H9 (cell line): ENCODE data around the gene LRMDA. TPM values are rescaled to one million over a fixed set of nuclear protein-coding genes. Genes with fewer than 3 reads are reported as not detected.

ENCODE experiments used
- DNase-seq: peaks from one replicate; pipeline ENCODE4 v3.0.0-alpha.2; 2017
- H2AFZ ChIP-seq: one replicate; pipeline ENCODE4 v1.6.1; 2013; ENCODE audit warnings: mild to moderate bottlenecking, low read length, control low read depth, moderate library complexity
- H2AK5ac ChIP-seq: 2 replicates; pipeline ENCODE4 v1.6.1; 2013; ENCODE audit warnings: low read length, control low read depth, mixed read lengths; ENCODE audit not compliant: insufficient read length
- H2BK120ac ChIP-seq: one replicate; pipeline ENCODE4 v1.6.1; 2013; ENCODE audit warnings: low read depth, mild to moderate bottlenecking, low read length, control low read depth, inconsistent platforms; ENCODE audit not compliant: poor library complexity, severe bottlenecking
- H2BK12ac ChIP-seq: 2 replicates; pipeline ENCODE4 v1.6.1; 2013; ENCODE audit warnings: low read length, control low read depth, mixed read lengths, low read depth; ENCODE audit not compliant: insufficient read length
- H2BK15ac ChIP-seq: 2 replicates; pipeline ENCODE4 v1.6.1; 2013; ENCODE audit warnings: low read depth, low read length, control low read depth
- H2BK20ac ChIP-seq: one replicate; pipeline ENCODE4 v1.6.1; 2013; ENCODE audit warnings: low read depth, mild to moderate bottlenecking, low read length, control low read depth, inconsistent platforms; ENCODE audit not compliant: poor library complexity, severe bottlenecking
- H2BK5ac ChIP-seq: 2 replicates; pipeline ENCODE4 v1.6.1; 2013; ENCODE audit warnings: low read length, control low read depth, mixed read lengths; ENCODE audit not compliant: insufficient read length
- H3K14ac ChIP-seq: 2 replicates; pipeline ENCODE4 v1.6.1; 2013; ENCODE audit warnings: low read length, control low read depth; ENCODE audit not compliant: insufficient read depth
- H3K18ac ChIP-seq: 2 replicates; pipeline ENCODE4 v1.6.1; 2013; ENCODE audit warnings: low read depth, mild to moderate bottlenecking, mixed read lengths, low read length, control low read depth; ENCODE audit not compliant: insufficient read length
- H3K23ac ChIP-seq: 2 replicates; pipeline ENCODE4 v1.6.1; 2013; ENCODE audit warnings: low read length, control low read depth, mixed read lengths, low read depth; ENCODE audit not compliant: insufficient read length
- H3K23me2 ChIP-seq: 2 replicates; pipeline ENCODE4 v1.6.1; 2013; ENCODE audit warnings: low read depth, mild to moderate bottlenecking, mixed read lengths, low read length, control low read depth; ENCODE audit not compliant: insufficient read length, poor library complexity, severe bottlenecking
- H3K27ac ChIP-seq: 2 replicates; pipeline ENCODE4 v1.5.1; 2013; ENCODE audit warnings: low read length, control low read depth, mixed read lengths, low read depth; ENCODE audit not compliant: insufficient read length
- H3K27me3 ChIP-seq: 2 replicates; pipeline ENCODE4 v1.6.1; 2013; ENCODE audit warnings: low read length, control low read depth, inconsistent platforms; ENCODE audit not compliant: insufficient read depth
- H3K4ac ChIP-seq: 2 replicates; pipeline ENCODE4 v1.6.1; 2013; ENCODE audit warnings: low read depth, mild to moderate bottlenecking, control low read depth, inconsistent platforms, low read length, moderate library complexity
- H3K4me1 ChIP-seq: 2 replicates; pipeline ENCODE4 v1.6.1; 2013; ENCODE audit warnings: low read length, control low read depth, inconsistent platforms; ENCODE audit not compliant: insufficient read depth
- H3K4me2 ChIP-seq: 2 replicates; pipeline ENCODE4 v1.6.1; 2013; ENCODE audit warnings: low read length, control low read depth, mixed read lengths; ENCODE audit not compliant: insufficient read length, insufficient read depth
- H3K56ac ChIP-seq: 2 replicates; pipeline ENCODE4 v1.6.1; 2013; ENCODE audit warnings: low read depth, mild to moderate bottlenecking, mixed read lengths, low read length, control low read depth; ENCODE audit not compliant: insufficient read length
- H3K79me1 ChIP-seq: 2 replicates; pipeline ENCODE4 v1.6.1; 2013; ENCODE audit warnings: low read depth, mild to moderate bottlenecking, moderate library complexity, low read length, control low read depth, inconsistent platforms; ENCODE audit not compliant: insufficient read depth, poor library complexity, severe bottlenecking
- H3K79me2 ChIP-seq: 2 replicates; pipeline ENCODE4 v1.6.1; 2013; ENCODE audit warnings: low read length, control low read depth, inconsistent platforms; ENCODE audit not compliant: insufficient read depth
- H3K9ac ChIP-seq: 2 replicates; pipeline ENCODE4 v1.6.1; 2013; ENCODE audit warnings: low read length, control low read depth, mixed read lengths; ENCODE audit not compliant: insufficient read length; ENCODE audit errors: extremely low read depth
- H3K9me3 ChIP-seq: one replicate; pipeline ENCODE4 v1.6.1; 2013; ENCODE audit warnings: low read depth, low read length, inconsistent platforms; ENCODE audit not compliant: control insufficient read depth
- H3T11ph ChIP-seq: one replicate; pipeline ENCODE4 v1.6.1; 2013; ENCODE audit warnings: mild to moderate bottlenecking, low read length, control low read depth, inconsistent platforms
- H4K20me1 ChIP-seq: one replicate; pipeline ENCODE4 v1.6.1; 2013; ENCODE audit not compliant: control insufficient read depth, insufficient read length, insufficient read depth
- H4K5ac ChIP-seq: 2 replicates; pipeline ENCODE4 v1.6.1; 2013; ENCODE audit warnings: low read depth, mild to moderate bottlenecking, mixed read lengths, low read length, control low read depth; ENCODE audit not compliant: insufficient read length
- H4K8ac ChIP-seq: replicated peaks from 2 replicates; pipeline ENCODE4 v1.6.1; 2013; ENCODE audit warnings: low read length, control low read depth, mixed read lengths, low read depth; ENCODE audit not compliant: insufficient read length
- H4K91ac ChIP-seq: 2 replicates; pipeline ENCODE4 v1.6.1; 2013; ENCODE audit warnings: low read depth, mild to moderate bottlenecking, moderate library complexity, mixed read lengths, low read length, control low read depth; ENCODE audit not compliant: insufficient read length
- H3K27ac Mint-ChIP-seq, 3 experiments: 2 replicates in 2 of 3; 3 replicates in 1 of 3; pipeline ENCODE4 v1.8.0; 2020 to 2021; ENCODE audit warnings: mixed read lengths in 3 of 3, mild to moderate bottlenecking in 1 of 3, moderate library complexity in 1 of 3
- H3K27me3 Mint-ChIP-seq: 2 replicates; pipeline ENCODE4 v1.8.0; 2021; ENCODE audit warnings: low read depth, mild to moderate bottlenecking, moderate library complexity, mixed read lengths
- H3K36me3 Mint-ChIP-seq, 3 experiments: 2 replicates in 2 of 3; 3 replicates in 1 of 3; pipeline ENCODE4 v1.8.0; 2020 to 2021; ENCODE audit warnings: low read depth in 3 of 3, mixed read lengths in 3 of 3; ENCODE audit not compliant: insufficient read depth in 1 of 3
- H3K4me1 Mint-ChIP-seq, 2 experiments: 2 replicates each; pipeline ENCODE4 v1.8.0; 2020; ENCODE audit warnings: mixed read lengths in 2 of 2
- H3K4me3 Mint-ChIP-seq, 2 experiments: 2 replicates in 1 of 2; 3 replicates in 1 of 2; pipeline ENCODE4 v1.8.0; 2020 to 2021; ENCODE audit warnings: mild to moderate bottlenecking in 2 of 2, mixed read lengths in 2 of 2, moderate library complexity in 1 of 2
- H3K9me3 Mint-ChIP-seq, 2 experiments: 2 replicates in 1 of 2; 3 replicates in 1 of 2; pipeline ENCODE4 v1.8.0; 2020; ENCODE audit warnings: mild to moderate bottlenecking in 2 of 2, mixed read lengths in 2 of 2, moderate library complexity in 1 of 2
- CTCF ChIP-seq: fragments of 200-600 bp; sonication (generic); conservative IDR thresholded peaks from 3 replicates; pipeline ENCODE4 v1.8.0; 2021; ENCODE audit warnings: antibody characterized with exemption, mild to moderate bottlenecking
- WGBS: extraction: QIAGEN DNeasy Blood & Tissue Kit; methylation state at CpG from one replicate; pipeline ENCODE4 v1.1.7; 2013; ENCODE audit warnings: missing lambda C conversion rate, low lambda C conversion rate, mixed read lengths; ENCODE audit not compliant: insufficient read length; ENCODE audit errors: extremely low coverage; 5-methylcytosine and 5-hydroxymethylcytosine counted together
- total RNA-seq: library from RNA; stranded (reverse); gene quantifications from 2 replicates; pipeline ENCODE4 v1.2.1, GENCODE V29; 2021

LRMDA gene
- total RNA-seq, 1 experiment from 2014 or later, result 1.8 TPM

- Mint-ChIP-seq H3K4me3 (no peak overlapping the region), H3K36me3 (no peaks in the 10 kb centered on the region), H3K27ac (no peak overlapping the region), H3K27me3 (no peaks in the 10 kb centered on the region), H3K9me3 (no peaks in the 10 kb centered on the region; a peak in 1 of 5 replicates), H3K4me1 (peaks cover 11 to 12% of the 10 kb centered on the region in 2 experiments)
- no peak overlapping the region for H2AFZ ChIP-seq
- no peak overlapping the region for H2BK5ac ChIP-seq
- H3K4ac ChIP-seq, result no peak overlapping the region
- H3K9ac ChIP-seq, result no peak overlapping the region
- no peak overlapping the region for H2BK15ac ChIP-seq
- no peak overlapping the region for H4K8ac ChIP-seq
- no peak overlapping the region for H2BK12ac ChIP-seq
- H3K23me2 ChIP-seq, result no peaks in the 10 kb centered on the region
- H3T11ph ChIP-seq, result no peak overlapping the region
- no peak overlapping the region for H3K18ac ChIP-seq
- WGBS, result no CpG with 5 or more reads among the region's 1 CpG
- H3K27me3 ChIP-seq, result no peaks in the 10 kb centered on the region
- no peaks in the 10 kb centered on the region for H3K9me3 ChIP-seq
- H3K4me2 ChIP-seq, result no peak overlapping the region
- H2AK5ac ChIP-seq, result no peak overlapping the region
- no peak overlapping the region for H4K5ac ChIP-seq
- no peak overlapping the region for H4K91ac ChIP-seq
- H3K14ac ChIP-seq, result no peak overlapping the region
- H3K27ac ChIP-seq, result no peak overlapping the region
- H4K20me1 ChIP-seq, result no peaks in the 10 kb centered on the region
- H3K79me1 ChIP-seq, result no peaks in the 10 kb centered on the region
- peaks cover 7% of the 10 kb centered on the region; the same call in 1 of the 2 replicates for H3K4me1 ChIP-seq
- H3K56ac ChIP-seq, result no peak overlapping the region
- no peak overlapping the region for H2BK20ac ChIP-seq
- no peak overlapping the region for H3K23ac ChIP-seq
- no peaks in the 10 kb centered on the region for H3K79me2 ChIP-seq
- H2BK120ac ChIP-seq, result no peak overlapping the region
- DNase-seq, result no peak
- no peak for TF ChIP-seq CTCF
These were observed 963.8 kb downstream of the LRMDA start for GRCh38 chr10:76395251-76395650.
